Measurements from ENCODE around the gene ARL6IP4. TPM values are rescaled to one million over a fixed set of nuclear protein-coding genes. Genes with fewer than 3 reads are reported as not detected.

The ARL6IP4 gene
- total RNA-seq, 1 experiment from 2014 or later = 486 TPM

DNA sequence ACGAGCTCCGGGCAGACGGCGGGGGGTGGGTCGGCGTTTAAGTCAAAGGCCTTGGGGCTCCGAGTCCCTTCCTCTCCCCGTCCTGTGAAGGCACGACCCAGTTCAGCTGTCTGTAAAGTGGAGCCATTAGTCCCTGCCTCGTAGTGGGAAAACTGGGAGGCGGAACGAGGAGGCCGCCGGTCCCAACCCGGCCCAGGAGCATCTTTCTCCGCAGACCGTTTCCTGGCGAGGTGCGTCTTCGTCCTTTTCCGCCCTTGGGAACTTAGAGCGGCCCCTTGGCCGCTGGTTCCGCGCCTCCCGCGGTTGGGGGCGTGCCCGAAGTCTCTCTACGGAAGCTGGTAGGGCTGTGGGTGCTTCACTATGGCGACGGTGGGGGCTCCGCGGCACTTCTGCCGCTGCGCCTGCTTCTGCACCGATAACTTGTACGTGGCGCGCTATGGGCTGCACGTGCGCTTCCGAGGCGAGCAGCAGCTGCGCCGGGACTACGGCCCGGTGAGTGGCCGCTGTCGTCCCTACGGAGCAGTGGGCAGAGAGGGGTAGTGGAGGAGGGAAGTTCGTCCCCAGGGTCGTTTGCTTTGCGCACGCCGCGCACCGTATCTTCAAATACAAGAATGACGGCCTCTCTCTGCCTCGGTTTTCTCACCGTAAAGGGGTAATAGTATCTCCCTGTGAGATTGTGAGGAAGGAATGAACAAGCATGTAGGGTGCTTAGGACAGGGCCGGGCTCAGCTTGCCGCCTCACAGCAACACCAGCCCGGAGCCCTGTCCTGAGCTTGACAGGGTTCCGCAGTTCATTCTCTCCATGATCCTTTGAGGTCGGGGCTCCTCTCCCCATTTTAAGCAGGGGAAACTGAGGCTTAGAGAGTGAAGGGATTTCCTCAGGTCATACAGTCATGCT, 5.3 kb upstream of the ARL6IP4 start, which contains the start of gene OGFOD2:
Gene OGFOD2, plus strand, starts transcription at position 353 of the 898 bp plus-strand sequence. Its CDS starts 8 bp downstream, at position 361.
- in situ Hi-C loops (cut with HindIII; ENCODE audit: low pct_unique_long_range_greater_than_20kb, low sequenced_read_pairs) = no loop called here
- peak; percentile 87 for DNase-seq (ENCODE audit: low read depth)

DNA sequence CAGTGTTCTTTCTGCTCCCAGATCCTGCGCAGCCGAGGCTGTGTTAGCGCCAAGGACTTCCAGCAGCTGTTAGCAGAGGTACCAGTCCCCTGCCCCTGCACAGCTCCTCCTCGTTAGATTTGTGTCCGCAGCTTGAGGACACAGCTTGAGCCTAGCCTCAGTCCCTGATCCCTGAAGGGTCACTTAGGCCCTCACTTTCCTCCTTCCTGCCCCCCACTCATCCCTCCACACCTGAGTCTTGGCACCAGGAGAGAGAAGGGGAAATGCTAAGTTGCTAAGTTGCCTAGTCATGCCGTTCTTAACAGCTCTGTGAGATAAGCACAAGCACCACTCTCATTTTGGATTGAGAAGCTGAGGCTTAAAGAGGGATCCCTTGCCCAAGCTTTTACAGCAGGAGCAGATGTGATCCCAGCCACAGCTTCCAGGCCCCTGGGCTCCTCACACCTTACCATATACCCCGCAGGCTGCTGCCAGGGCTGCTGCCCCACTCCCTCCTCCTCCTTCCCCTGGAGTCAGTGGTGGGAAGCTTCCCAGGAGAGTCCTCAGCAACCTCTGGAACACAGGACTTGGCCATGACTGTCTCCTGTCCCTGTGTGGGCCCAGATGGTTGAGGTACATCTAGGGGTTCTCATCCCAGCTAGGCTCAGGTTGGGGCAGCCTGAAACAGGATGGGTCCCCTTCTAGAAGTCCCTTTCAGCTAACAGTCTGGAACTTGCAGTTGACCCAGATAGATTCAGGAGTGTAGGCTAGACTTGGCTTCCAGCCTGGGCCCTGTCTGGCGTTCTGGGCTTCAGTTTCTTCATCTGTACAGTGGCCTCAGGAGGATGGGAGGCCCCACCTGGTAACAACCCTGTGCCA, 4.5 kb upstream of the ARL6IP4 start:
- in situ Hi-C loops (cut with HindIII; ENCODE audit: low pct_unique_long_range_greater_than_20kb, low sequenced_read_pairs) = no loop called here
- DNase-seq (ENCODE audit: low read depth) = peak; percentile 31

DNA sequence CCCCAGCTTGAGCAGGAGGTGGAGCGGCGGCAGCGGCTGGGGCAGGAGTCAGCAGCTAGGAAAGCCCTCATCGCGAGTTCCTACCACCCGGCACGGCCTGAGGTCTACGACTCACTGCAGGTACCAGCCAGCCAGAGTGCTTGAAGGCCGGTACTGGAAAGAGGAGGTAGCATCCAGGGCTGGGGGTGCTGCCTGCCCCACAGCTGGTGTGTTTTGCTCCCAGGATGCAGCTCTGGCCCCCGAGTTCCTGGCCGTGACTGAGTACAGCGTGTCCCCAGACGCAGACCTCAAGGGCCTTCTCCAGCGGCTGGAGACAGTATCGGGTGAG, 3.9 kb upstream of the ARL6IP4 start:
- DNase-seq (ENCODE audit: low read depth) = no peak
- in situ Hi-C loops (cut with HindIII; ENCODE audit: low pct_unique_long_range_greater_than_20kb, low sequenced_read_pairs) = no loop called here

DNA sequence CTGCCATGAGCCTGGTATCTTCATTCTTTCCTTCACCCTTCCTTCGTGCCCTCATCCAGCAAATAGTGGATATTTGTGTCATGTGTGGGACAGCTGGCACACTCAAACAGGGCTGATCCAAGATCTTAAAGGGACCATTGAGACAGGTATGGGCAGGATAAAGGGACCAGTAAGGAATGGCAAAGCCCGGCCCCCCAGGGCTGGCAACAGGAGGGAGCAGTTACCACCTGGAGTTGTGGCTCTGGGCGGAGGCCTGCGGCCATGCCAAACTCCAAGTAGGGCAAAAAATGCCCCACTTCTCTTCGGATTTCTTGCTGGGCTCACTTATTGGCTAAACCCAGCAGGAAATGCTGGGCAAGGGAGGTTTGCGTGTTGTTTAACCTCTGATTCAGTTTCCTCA, 3.3 kb upstream of the ARL6IP4 start:
- in situ Hi-C loops (cut with HindIII; ENCODE audit: low pct_unique_long_range_greater_than_20kb, low sequenced_read_pairs) = no loop called here
- no peak for DNase-seq (ENCODE audit: low read depth)

DNA sequence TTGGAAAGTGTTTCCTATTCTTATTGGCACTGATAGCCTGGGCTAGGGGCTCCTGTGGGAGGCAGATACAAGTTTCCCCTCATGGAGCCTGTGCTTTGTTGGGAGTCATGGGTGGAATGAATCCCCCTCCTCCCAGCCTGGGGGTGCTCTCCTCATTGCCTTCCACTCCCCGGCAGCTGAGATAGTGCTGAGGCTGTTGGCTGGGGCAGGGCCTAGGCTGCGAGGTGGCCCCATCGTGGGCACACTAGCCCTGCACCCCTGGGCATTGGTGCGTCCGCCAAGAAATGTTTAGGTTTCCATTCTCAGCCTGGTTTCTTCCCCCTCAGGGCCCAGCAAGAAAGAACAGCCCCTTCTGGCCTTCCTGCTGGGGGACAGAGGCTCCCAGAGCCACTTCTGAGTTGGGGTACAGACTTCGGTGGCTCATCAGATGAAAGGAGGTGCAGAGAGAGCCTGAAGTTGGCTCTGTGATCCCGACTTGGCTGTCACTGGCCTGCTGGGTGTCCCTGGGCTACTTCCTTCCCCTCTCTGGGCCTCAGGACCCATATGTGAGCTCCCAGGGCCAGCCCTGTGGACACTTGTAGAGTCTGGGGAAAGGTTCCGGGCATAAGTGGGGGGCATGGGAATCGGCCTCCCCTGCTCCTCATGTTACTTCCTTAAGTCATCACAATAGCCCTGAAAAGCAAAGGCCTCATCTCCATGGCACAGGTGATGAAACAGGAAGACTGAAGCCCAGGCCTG, 2.7 kb upstream of the ARL6IP4 start:
- in situ Hi-C loops (cut with HindIII; ENCODE audit: low pct_unique_long_range_greater_than_20kb, low sequenced_read_pairs) = no loop called here
- no peak for DNase-seq (ENCODE audit: low read depth)

DNA sequence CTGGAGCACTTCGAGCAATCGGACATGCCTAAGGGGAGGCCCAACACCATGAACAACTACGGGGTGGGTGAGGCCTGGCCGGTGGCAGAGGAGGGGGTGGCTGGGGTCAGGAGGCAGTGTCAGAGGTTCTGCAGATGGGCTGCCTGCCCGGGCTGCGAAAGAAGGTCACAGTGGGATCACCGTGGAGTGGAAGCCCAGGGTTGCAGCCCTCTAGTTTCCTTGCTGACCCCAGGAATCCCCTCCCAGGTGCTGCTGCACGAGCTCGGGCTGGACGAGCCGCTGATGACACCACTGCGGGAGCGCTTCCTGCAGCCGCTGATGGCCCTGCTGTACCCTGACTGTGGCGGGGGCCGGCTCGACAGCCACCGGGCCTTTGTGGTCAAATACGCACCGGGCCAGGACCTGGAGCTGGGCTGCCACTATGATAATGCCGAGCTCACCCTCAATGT, 1.9 kb upstream of the ARL6IP4 start:
- no peak for DNase-seq (ENCODE audit: low read depth)
- in situ Hi-C loops (cut with HindIII; ENCODE audit: low pct_unique_long_range_greater_than_20kb, low sequenced_read_pairs) = no loop called here

DNA sequence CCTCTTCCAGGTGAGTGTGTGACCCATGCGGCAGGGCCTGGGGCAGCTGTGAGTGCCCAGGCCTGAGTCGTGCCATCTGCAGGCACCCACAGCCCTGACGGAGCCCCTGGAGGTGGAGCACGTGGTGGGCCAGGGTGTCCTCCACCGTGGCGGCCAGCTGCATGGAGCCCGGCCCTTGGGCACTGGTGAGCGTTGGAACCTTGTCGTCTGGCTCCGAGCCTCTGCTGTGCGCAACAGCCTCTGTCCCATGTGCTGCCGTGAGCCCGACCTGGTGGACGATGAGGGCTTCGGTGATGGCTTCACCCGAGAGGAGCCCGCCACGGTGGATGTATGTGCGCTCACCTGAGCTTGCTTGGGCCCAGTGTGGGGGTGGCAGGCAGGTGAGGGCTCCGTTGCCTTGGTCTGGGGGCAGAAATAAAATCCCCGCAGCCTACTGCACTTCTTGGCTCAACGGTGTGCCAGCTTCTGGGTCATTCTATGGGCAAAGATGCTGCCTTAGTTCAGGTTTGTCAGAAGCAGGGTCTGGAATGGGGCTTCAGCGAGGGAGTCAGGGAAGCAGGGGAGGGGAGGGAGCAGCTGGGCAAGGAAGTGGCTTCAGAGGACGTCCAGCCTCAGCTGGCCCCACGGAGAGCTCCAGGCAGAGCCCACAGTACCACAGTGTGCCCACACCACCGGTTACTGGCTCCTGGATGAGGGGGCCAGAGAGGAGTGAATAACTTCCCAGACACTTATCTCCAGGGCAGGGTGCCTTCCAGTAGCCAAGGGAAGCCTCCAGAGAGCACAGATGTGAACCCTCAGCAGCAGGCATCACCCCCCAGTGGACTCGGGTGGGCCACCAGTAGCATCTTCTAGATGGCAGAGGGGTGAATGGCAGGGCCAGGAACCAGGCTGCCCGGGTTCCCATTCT, 1.2 kb upstream of the ARL6IP4 start:
- in situ Hi-C loops (cut with HindIII; ENCODE audit: low pct_unique_long_range_greater_than_20kb, low sequenced_read_pairs) = no loop called here

DNA sequence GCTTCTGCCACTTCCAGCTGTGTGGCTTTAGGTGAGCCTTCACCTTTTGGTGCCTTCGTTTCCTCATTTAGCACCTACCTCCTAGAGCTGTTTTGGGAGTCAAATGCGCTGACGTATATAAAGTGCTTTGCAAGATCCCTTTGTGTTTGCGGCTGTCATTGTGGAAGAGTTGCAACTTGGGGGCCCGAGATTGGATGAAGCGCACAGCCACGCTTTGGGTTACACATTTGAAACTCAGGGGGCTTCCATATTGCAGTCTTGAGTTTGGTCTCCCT, 636 bp upstream of the ARL6IP4 start:
- DNase-seq (ENCODE audit: low read depth) = no peak
- in situ Hi-C loops (cut with HindIII; ENCODE audit: low pct_unique_long_range_greater_than_20kb, low sequenced_read_pairs) = no loop called here

More for the DNA sequence above, 1.2 kb upstream of the ARL6IP4 start:
- DNase-seq (ENCODE audit: low read depth) = no peak

DNA sequence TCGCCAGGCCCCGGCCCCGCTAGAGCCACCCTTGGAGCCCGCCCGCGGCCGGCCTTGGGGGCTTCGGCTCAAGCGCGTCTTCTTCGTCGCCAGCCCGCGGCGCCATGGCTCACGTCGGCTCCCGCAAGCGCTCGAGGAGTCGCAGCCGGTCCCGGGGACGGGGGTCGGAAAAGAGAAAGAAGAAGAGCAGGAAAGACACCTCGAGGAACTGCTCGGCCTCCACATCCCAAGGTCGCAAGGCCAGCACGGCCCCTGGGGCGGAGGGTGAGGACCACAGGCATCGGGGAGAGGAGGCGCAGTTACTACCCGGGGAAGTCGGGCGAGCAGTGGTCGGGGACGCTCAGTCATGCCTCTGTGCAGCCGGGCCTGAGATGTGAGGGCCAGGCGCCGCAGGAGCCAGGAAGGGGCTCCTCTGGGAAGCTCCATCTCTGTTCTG, 573 bp downstream of the ARL6IP4 start:
- in situ Hi-C loops (cut with HindIII; ENCODE audit: low pct_unique_long_range_greater_than_20kb, low sequenced_read_pairs) = no loop called here
- DNase-seq (ENCODE audit: low read depth) = no peak

DNA sequence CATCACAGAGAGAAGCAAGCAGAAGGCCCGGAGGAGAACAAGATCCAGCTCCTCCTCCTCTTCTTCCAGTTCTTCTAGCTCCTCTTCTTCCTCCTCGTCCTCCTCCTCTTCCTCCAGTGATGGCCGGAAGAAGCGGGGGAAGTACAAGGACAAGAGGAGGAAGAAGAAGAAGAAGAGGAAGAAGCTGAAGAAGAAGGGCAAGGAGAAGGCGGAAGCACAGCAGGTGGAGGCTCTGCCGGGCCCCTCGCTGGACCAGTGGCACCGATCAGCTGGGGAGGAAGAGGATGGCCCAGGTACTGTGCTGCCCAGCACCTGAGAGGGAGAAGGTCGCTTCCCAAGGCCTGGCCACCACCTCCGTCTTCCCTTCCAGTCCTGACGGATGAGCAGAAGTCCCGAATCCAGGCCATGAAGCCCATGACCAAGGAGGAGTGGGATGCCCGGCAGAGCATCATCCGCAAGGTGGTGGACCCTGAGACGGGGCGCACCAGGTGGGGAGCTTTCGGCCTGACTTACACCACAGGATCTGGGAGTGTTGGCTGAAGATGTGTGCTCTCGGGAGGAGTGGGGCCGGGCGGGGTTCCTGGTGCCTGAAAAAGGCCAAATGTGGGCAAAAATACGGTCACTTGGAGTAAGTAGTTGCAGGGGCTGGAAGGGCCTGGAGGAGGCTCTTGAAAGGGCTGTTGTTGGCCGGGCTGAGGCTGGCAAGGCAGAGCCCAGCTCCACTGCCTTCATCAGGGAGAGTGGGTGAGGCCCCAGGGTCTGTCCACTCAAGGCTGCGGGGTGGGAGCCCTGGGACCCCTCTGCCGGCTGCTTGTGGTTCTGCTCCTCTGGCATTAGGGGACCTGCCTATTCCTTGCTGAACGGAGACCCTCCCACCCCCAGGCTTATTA, 1.4 kb downstream of the ARL6IP4 start:
- DNase-seq (ENCODE audit: low read depth) = no peak
- in situ Hi-C loops (cut with HindIII; ENCODE audit: low pct_unique_long_range_greater_than_20kb, low sequenced_read_pairs) = no loop called here

DNA sequence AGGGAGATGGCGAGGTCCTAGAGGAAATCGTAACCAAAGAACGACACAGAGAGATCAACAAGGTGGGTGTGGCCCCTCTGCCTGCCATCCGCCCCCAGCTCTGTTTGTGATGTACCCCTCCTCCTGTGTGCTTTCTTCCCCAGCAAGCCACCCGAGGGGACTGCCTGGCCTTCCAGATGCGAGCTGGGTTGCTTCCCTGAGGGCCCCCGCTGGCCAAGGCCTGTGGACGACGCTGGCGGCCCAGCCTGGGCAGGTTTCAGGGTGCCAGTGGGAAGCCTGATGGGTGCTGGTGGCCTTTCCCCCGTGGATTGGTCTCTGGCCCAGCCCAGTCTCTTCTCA, 2.0 kb downstream of the ARL6IP4 start:
- in situ Hi-C loops (cut with HindIII; ENCODE audit: low pct_unique_long_range_greater_than_20kb, low sequenced_read_pairs) = no loop called here
- DNase-seq (ENCODE audit: low read depth) = no peak

DNA sequence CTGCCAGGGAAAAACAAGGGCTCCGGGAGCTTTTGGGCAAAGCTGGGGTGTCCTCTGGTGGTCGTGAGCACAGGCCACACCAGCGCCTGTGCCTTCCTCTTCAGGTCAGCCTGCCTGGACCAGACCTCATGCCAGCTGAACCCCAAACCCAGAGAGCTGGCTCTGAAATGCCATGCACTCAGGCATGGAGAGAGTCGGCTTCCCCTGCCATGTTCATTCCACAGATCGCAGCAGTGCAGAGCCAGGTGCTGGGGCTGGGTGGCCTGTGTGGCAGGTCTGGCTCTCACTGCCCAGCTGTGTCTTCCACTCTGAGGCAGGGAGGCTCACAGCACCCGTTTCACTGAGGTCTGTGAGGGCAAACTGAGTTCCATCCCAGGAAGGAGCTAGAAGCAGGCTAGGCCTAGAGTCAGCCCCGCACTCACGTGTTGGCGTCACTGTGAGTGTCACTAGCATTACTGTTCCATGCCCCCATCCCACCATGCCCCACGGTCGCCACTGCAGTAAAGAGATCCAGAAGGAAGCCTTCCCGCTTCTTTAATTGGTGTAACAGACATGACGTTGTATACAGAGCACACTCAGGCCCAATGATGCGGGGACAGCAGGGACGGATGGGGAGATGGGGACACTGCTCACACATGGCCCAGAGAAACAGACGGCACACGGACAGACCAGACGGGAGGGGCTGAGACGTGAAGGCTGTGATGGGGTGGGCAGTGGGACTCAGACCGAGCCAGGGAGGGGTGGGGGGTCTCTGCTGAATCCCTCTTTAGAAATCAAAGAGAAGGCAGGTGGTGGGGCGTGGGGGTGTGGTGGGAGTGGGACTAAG, 2.7 kb downstream of the ARL6IP4 start:
- in situ Hi-C loops (cut with HindIII; ENCODE audit: low pct_unique_long_range_greater_than_20kb, low sequenced_read_pairs) = no loop called here
- no peak for DNase-seq (ENCODE audit: low read depth)

DNA sequence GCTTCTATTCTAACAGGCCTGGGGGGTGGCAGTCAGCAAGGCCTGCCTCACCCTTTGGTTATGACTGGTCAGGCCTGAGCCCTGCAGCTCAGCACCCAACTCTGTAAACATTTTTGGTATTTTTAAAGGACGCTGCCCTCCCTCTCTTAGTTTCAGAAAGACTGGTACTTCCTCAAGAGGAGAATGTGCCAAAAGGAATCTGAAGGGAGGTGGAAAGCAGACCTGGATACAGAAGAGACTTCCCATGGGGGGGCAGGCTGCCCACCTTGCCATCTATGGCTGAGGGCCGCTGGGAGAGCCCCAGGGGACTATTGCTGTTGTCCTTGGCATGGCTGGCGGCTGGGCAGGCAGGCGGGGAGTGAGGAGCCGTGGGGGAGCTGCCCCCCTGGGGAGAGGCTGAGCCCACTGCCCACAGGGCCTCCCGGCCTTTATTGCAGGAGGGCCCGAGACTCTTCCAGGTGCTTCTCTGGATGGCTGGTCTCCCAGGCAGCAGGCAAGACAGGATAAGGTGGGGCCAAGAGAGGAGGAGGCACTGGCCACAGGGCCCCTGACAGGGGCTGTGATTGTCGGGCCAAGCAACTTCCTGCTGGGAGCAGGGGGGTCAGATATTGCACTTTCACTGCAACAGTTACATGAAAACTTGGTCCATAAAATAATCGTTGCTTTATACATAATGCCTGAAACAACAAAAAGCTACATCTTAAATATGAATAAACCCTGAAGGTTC, 3.5 kb downstream of the ARL6IP4 start:
- in situ Hi-C loops (cut with HindIII; ENCODE audit: low pct_unique_long_range_greater_than_20kb, low sequenced_read_pairs) = no loop called here
- DNase-seq (ENCODE audit: low read depth) = no peak

DNA sequence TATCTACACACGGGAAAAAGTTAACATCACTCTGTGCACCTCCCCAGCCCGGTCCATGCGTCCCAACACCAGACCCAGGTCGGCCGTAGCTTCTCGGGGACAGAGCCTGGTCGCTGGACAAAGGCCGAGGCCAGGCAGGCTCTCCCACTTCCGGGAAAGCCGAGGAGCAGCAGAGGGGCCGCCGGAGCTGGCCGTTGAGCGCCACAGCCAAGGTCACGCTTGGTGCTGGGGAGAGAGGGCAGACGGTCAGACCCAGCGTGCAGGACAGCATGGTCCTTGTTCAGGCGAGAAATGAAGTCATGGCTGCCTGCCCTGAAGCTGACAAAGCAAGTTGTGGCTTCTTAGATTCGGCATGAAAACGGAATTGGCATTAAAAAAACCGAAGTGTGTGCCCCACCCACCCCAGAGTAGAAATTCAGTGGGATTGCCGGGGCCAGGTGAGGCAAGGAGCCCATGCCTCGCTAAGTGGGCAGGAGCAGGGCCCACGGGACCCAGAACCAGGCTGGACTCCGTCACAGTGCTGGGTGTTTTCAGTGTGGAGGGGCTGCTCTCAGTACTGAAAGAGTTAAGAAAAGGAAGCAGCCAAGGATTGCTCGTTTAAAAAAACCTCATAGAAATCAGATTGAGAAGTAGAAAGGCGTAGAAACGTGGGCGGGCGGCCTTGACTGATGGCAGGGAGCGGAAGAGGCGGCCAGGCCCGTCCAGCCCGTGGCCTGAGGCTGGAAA, 4.3 kb downstream of the ARL6IP4 start:
- in situ Hi-C loops (cut with HindIII; ENCODE audit: low pct_unique_long_range_greater_than_20kb, low sequenced_read_pairs) = no loop called here
- DNase-seq (ENCODE audit: low read depth) = no peak

Data from Caki2 (cell line).